GM12878 (cell line): ENCODE results near the gene GZF1. TPM values are rescaled to one million over a fixed set of nuclear protein-coding genes. Genes with fewer than 3 reads are reported as not detected.

Experiments
- BACH1 ChIP-seq: fragments of 450-650 bp; IDR thresholded peaks from 2 replicates; pipeline ENCODE4 v1.6.1; 2017; ENCODE audit warnings: mild to moderate bottlenecking, borderline replicate concordance
- BCL3 ChIP-seq: IDR thresholded peaks from 2 replicates; pipeline ENCODE4 v1.6.1; 2011; ENCODE audit warnings: borderline replicate concordance, low read depth, mild to moderate bottlenecking, moderate library complexity, low read length; ENCODE audit not compliant: insufficient read depth, poor library complexity, severe bottlenecking
- CHD1 ChIP-seq: IDR thresholded peaks from 2 replicates; pipeline ENCODE4 v1.6.1; 2012; ENCODE audit warnings: low read depth, low read length, improper control_type of control experiment
- DPF2 ChIP-seq: fragments of 450-650 bp; IDR thresholded peaks from 2 replicates; pipeline ENCODE4 v1.6.1; 2017; ENCODE audit warnings: mild to moderate bottlenecking
- FOS ChIP-seq: IDR thresholded peaks from 3 replicates; pipeline ENCODE4 v1.6.1; 2011; ENCODE audit warnings: borderline replicate concordance; ENCODE audit not compliant: insufficient read length; ENCODE audit errors: extremely low read depth
- FOXK2 ChIP-seq: fragments of 450-650 bp; IDR thresholded peaks from 2 replicates; pipeline ENCODE4 v1.6.1; 2017; ENCODE audit warnings: mild to moderate bottlenecking, moderate library complexity
- IRF4 ChIP-seq: IDR thresholded peaks from 2 replicates; pipeline ENCODE4 v1.6.1; 2011; ENCODE audit warnings: low read depth, low read length
- IRF5 ChIP-seq: fragments of 450-650 bp; IDR thresholded peaks from 2 replicates; pipeline ENCODE4 v1.6.1; 2017; ENCODE audit warnings: borderline replicate concordance
- JUND ChIP-seq: IDR thresholded peaks from 2 replicates; pipeline ENCODE4 v1.6.1; 2012; ENCODE audit warnings: low read depth, mild to moderate bottlenecking, low read length, improper control_type of control experiment, moderate library complexity
- MTA2 ChIP-seq: fragments of 450-650 bp; IDR thresholded peaks from 2 replicates; pipeline ENCODE4 v1.6.1; 2016; ENCODE audit warnings: low read depth, mild to moderate bottlenecking, moderate library complexity
- MTA3 ChIP-seq: IDR thresholded peaks from 2 replicates; pipeline ENCODE4 v1.6.1; 2012; ENCODE audit warnings: low read length, inconsistent platforms, borderline replicate concordance
- NFIC ChIP-seq: IDR thresholded peaks from 2 replicates; pipeline ENCODE4 v1.6.1; 2012; ENCODE audit warnings: low read depth, mild to moderate bottlenecking, inconsistent platforms, low read length, moderate library complexity
- RELA ChIP-seq: fragments of 450-650 bp; IDR thresholded peaks from 2 replicates; pipeline ENCODE4 v1.8.0; 2014; ENCODE audit warnings: borderline replicate concordance; ENCODE audit not compliant: partially characterized antibody
- SMAD1 ChIP-seq: fragments of 450-650 bp; IDR thresholded peaks from 2 replicates; pipeline ENCODE4 v1.6.1; 2018; ENCODE audit warnings: mild to moderate bottlenecking, low read depth; ENCODE audit not compliant: partially characterized antibody
- SMAD5 ChIP-seq: IDR thresholded peaks from 2 replicates; pipeline ENCODE4 v1.6.1; 2016; ENCODE audit warnings: antibody characterized with exemption, low read depth
- TCF12 ChIP-seq: IDR thresholded peaks from 2 replicates; pipeline ENCODE4 v1.6.1; 2011; ENCODE audit warnings: low read depth, mild to moderate bottlenecking, low read length
- ZBTB40 ChIP-seq: fragments of 450-650 bp; IDR thresholded peaks from 2 replicates; pipeline ENCODE4 v1.6.1; 2016; ENCODE audit warnings: mild to moderate bottlenecking, moderate library complexity, borderline replicate concordance
- ZNF687 ChIP-seq: fragments of 450-650 bp; IDR thresholded peaks from 2 replicates; pipeline ENCODE4 v1.6.1; 2017; ENCODE audit warnings: mild to moderate bottlenecking, moderate library complexity
- ZZZ3 ChIP-seq: IDR thresholded peaks from 2 replicates; pipeline ENCODE4 v1.6.1; 2011; ENCODE audit warnings: low read depth; ENCODE audit not compliant: control insufficient read depth, insufficient read length
- polyA plus RNA-seq, 11 experiments: library from polyadenylated mRNA; depleted of rRNA in 4 of 11; unstranded in 6 of 11; stranded (reverse) in 5 of 11; fragments of >200 nt; fragmentation: Nextera tagmentation in 4 of 11; fragmentation: Illumina TruSeq in 1 of 11; extraction: Ambion mirVana in 4 of 11; extraction: Trizol in 1 of 11; gene quantifications; 1 replicate in 1 of 11; 2 replicates in 10 of 11; pipeline versions ENCODE4 v1.2.1 to v1.2.3, GENCODE V29; 2011 to 2016; ENCODE audit warnings: inconsistent platforms in 2 of 11, missing spikeins in 2 of 11, low read depth in 1 of 11
- total RNA-seq, 4 experiments: library from RNA; depleted of rRNA in 3 of 4; stranded (reverse); fragments of >200 nt in 3 of 4; fragmentation: Illumina TruSeq in 1 of 4; extraction: Trizol in 1 of 4; gene quantifications; 2 replicates each; pipeline versions ENCODE4 v1.2.1 to v1.2.3, GENCODE V29; 2013 to 2021

Gene GZF1
- total and polyA plus RNA-seq, 10 of the 15 experiments (the other 5 are each of a cell fraction or from before 2014, with no cell fraction given) = 2.2 to 19.5 (median 9.7) TPM

GRCh38 chr20:23357767-23358562, 4.0 kb upstream of the GZF1 start (continued):
- TF ChIP-seq ZBTB40 (0 out of 2 replicates have a peak, but pooled peaks have one; percentile 16), IRF5 (peak; percentile 39; the same call in 1 of the 2 replicates), IRF4 (0 out of 2 replicates have a peak, but pooled peaks have one; percentile 36), SMAD5 (no peak), BCL3 (peak; percentile 19), FOXK2 (peak; percentile 76), RELA (peak; percentile 55), TCF12 (0 out of 2 replicates have a peak, but pooled peaks have one; percentile 50), FOS (no peak), ZNF687 (no peak), MTA3 (no peak), JUND (no peak), DPF2 (0 out of 2 replicates have a peak, but pooled peaks have one; percentile 61), BACH1 (no peak; the same call in 1 of the 2 replicates), ZZZ3 (no peak), CHD1 (no peak), MTA2 (no peak), SMAD1 (no peak), NFIC (no peak)
